HepG2 (cell line): ENCODE data around the gene ANAPC2. TPM values are rescaled to one million over a fixed set of nuclear protein-coding genes. Genes with fewer than 3 reads are reported as not detected.
A peak's percentile ranks its signal among the peaks of the same experiment; 100 is the strongest.

Experiments used
- ATF1 ChIP-seq: IDR thresholded peaks from 2 replicates; pipeline ENCODE4 v1.6.1; 2016; ENCODE audit warnings: mild to moderate bottlenecking, control low read depth
- ATF2 ChIP-seq: sonication (generic); formaldehyde crosslinking; IDR thresholded peaks from 2 replicates; pipeline ENCODE4 v1.4.0; 2020; ENCODE audit warnings: missing genetic modification reagents
- ETV6 ChIP-seq: sonication (generic); formaldehyde crosslinking; conservative IDR thresholded peaks from 2 replicates; pipeline ENCODE4 v1.4.0; 2020; ENCODE audit warnings: missing genetic modification reagents
- HNRNPH1 ChIP-seq: fragments of 200-400 bp; formaldehyde crosslinking; optimal IDR thresholded peaks from 2 replicates; pipeline ENCODE3; 2017; ENCODE audit warnings: mild to moderate bottlenecking, low read depth, low read length
- IRF1 ChIP-seq: sonication (generic); formaldehyde crosslinking; IDR thresholded peaks from 2 replicates; pipeline ENCODE4 v1.4.0; 2020; ENCODE audit warnings: low read depth, mild to moderate bottlenecking, missing genetic modification reagents
- KAT2B ChIP-seq: fragments of 150-350 bp; IDR thresholded peaks from 2 replicates; pipeline ENCODE4 v1.6.1; 2014; ENCODE audit warnings: low read depth, low read length, borderline replicate concordance
- KDM2A ChIP-seq: sonication (generic); formaldehyde crosslinking; IDR thresholded peaks from 2 replicates; pipeline ENCODE4 v1.4.0; 2020; ENCODE audit warnings: low read depth, missing genetic modification reagents, borderline replicate concordance
- MAF1 ChIP-seq: sonication (generic); formaldehyde crosslinking; IDR thresholded peaks from 2 replicates; pipeline ENCODE4 v1.5.0; 2020; ENCODE audit warnings: missing genetic modification reagents, borderline replicate concordance
- NCOA5 ChIP-seq: sonication (generic); formaldehyde crosslinking; IDR thresholded peaks from 2 replicates; pipeline ENCODE4 v1.4.0; 2020; ENCODE audit warnings: missing genetic modification reagents
- POLR2AphosphoS5 ChIP-seq: IDR thresholded peaks from 2 replicates; pipeline ENCODE4 v1.6.1; 2012; ENCODE audit warnings: low read depth, low read length
- SETDB1 ChIP-seq: sonication (generic); formaldehyde crosslinking; IDR thresholded peaks from 2 replicates; pipeline ENCODE4 v1.5.1; 2020; ENCODE audit warnings: missing genetic modification reagents, mild to moderate bottlenecking, borderline replicate concordance
- SMAD1 ChIP-seq: sonication (generic); formaldehyde crosslinking; IDR thresholded peaks from 2 replicates; pipeline ENCODE4 v1.4.0; 2020; ENCODE audit warnings: missing genetic modification reagents, low read depth, mild to moderate bottlenecking, borderline replicate concordance
- ZBTB49 ChIP-seq: sonication (generic); formaldehyde crosslinking; IDR thresholded peaks from 2 replicates; pipeline ENCODE4 v1.4.0; 2020; ENCODE audit warnings: missing genetic modification reagents, borderline replicate concordance
- ZFY ChIP-seq: sonication (generic); formaldehyde crosslinking; IDR thresholded peaks from 2 replicates; pipeline ENCODE4 v1.4.0; 2020; ENCODE audit warnings: missing genetic modification reagents
- ZNF367 ChIP-seq: sonication (generic); formaldehyde crosslinking; IDR thresholded peaks from 2 replicates; pipeline ENCODE4 v1.4.0; 2020; ENCODE audit warnings: missing genetic modification reagents, borderline replicate concordance
- ZNF512B ChIP-seq: sonication (generic); formaldehyde crosslinking; IDR thresholded peaks from 2 replicates; pipeline ENCODE4 v1.5.1; 2020; ENCODE audit warnings: missing genetic modification reagents, mild to moderate bottlenecking, borderline replicate concordance
- ZNF558 ChIP-seq: sonication (generic); formaldehyde crosslinking; IDR thresholded peaks from 2 replicates; pipeline ENCODE4 v1.9.0; 2022; ENCODE audit warnings: mild to moderate bottlenecking, missing genetic modification reagents, borderline replicate concordance
- ZNF616 ChIP-seq: sonication (generic); formaldehyde crosslinking; IDR thresholded peaks from 2 replicates; pipeline ENCODE4 v1.5.0; 2020; ENCODE audit warnings: low read depth, mild to moderate bottlenecking, missing genetic modification reagents
- ZNF691 ChIP-seq: sonication (generic); formaldehyde crosslinking; IDR thresholded peaks from 2 replicates; pipeline ENCODE4 v1.4.0; 2020; ENCODE audit warnings: missing genetic modification reagents, low read depth, mild to moderate bottlenecking, borderline replicate concordance
- ZNF766 ChIP-seq: sonication (generic); formaldehyde crosslinking; IDR thresholded peaks from 2 replicates; pipeline ENCODE4 v1.5.0; 2020; ENCODE audit warnings: missing genetic modification reagents, borderline replicate concordance
- ZSCAN22 ChIP-seq: sonication (generic); formaldehyde crosslinking; IDR thresholded peaks from 2 replicates; pipeline ENCODE4 v1.4.0; 2020; ENCODE audit warnings: mild to moderate bottlenecking, missing genetic modification reagents
- polyA plus RNA-seq, 8 experiments: library from polyadenylated mRNA; depleted of rRNA in 3 of 8; stranded (reverse) in 7 of 8; unstranded in 1 of 8; fragments of >200 nt; fragmentation: Illumina TruSeq in 4 of 8; extraction: Trizol in 4 of 8; gene quantifications; 2 replicates each; pipeline versions ENCODE4 v1.2.1 to v1.2.3, GENCODE V29; 2011 to 2016; ENCODE audit warnings: low read depth in 4 of 8, missing spikeins in 1 of 8, mixed read lengths in 1 of 8; ENCODE audit not compliant: insufficient read depth in 1 of 8
- total RNA-seq, 5 experiments: library from RNA; depleted of rRNA; stranded (reverse); fragments of >200 nt; fragmentation: Illumina TruSeq; extraction: Trizol; gene quantifications; 2 replicates each; pipeline ENCODE4 v1.2.3, GENCODE V29; 2016; ENCODE audit warnings: low read depth in 1 of 5

ANAPC2 gene
- total and polyA plus RNA-seq, 2 of the 13 experiments (the other 11 are each of a cell fraction or from before 2014, with no cell fraction given): 12.3 to 15.4 TPM

- peak; percentile 25; the same call in 1 of the 2 replicates for TF ChIP-seq POLR2AphosphoS5
- TF ChIP-seq ATF2: no peak; the same call in 1 of the 2 replicates
- TF ChIP-seq ZNF367 (CRISPR knock-in tag): 0 out of 2 replicates have a peak, but pooled peaks have one; percentile 43
- peak; percentile 68 for TF ChIP-seq ZFY
- no peak for TF ChIP-seq ZNF616 (CRISPR knock-in tag)
- TF ChIP-seq ZNF766: no peak
- TF ChIP-seq ATF1 (CRISPR knock-in tag): no peak
- no peak for TF ChIP-seq ZNF691 (CRISPR knock-in tag)
- TF ChIP-seq NCOA5 (CRISPR knock-in tag): no peak
- TF ChIP-seq SETDB1: no peak
- peak; percentile 20; the same call in 1 of the 2 replicates for TF ChIP-seq SMAD1 (CRISPR knock-in tag)
- TF ChIP-seq MAF1 (CRISPR knock-in tag): no peak
- TF ChIP-seq ZNF558: 0 out of 2 replicates have a peak, but pooled peaks have one; percentile 43
- no peak for TF ChIP-seq ETV6 (CRISPR knock-in tag)
- TF ChIP-seq HNRNPH1: no peak
- TF ChIP-seq IRF1: no peak
- TF ChIP-seq ZNF512B: no peak
- TF ChIP-seq ZSCAN22 (CRISPR knock-in tag): no peak
- TF ChIP-seq KDM2A (CRISPR knock-in tag): peak; percentile 76
- TF ChIP-seq KAT2B: no peak
- no peak for TF ChIP-seq ZBTB49 (CRISPR knock-in tag)
Observed at GRCh38 chr9:137229903-137230704, 41.7 kb upstream of the ANAPC2 start (continued).
